A549 (cell line): ENCODE results near the gene PLCB1. TPM values are rescaled to one million over a fixed set of nuclear protein-coding genes. Genes with fewer than 3 reads are reported as not detected.

Experiments
- ATAC-seq, 2 experiments: fragments of 200-7000 bp in 1 of 2; fragments of >200 bp in 1 of 2; cut with Nextera tagmentation in 1 of 2; cut with Tn5 transposase in 1 of 2; 3 replicates each; pipeline versions ENCODE4 v1.8.0 to v1.9.1; 2018 to 2020; ENCODE audit warnings: mild to moderate bottlenecking in 1 of 2, moderate library complexity in 1 of 2
- CTCF ChIA-PET: fragments of 300-600 bp; sonication (Branson Sonifier 250); formaldehyde crosslinking; extraction: SDS; loops from one replicate; lab custom pipeline; 2021; ENCODE audit warnings: antibody characterized with exemption, inconsistent platforms; lab: Yijun Ruan, JAX
- POLR2A ChIA-PET: fragments of 350-600 bp; formaldehyde crosslinking; extraction: SDS; loops from one replicate; lab custom pipeline; 2021; ENCODE audit warnings: antibody characterized with exemption, inconsistent platforms; lab: Yijun Ruan, JAX
- DNase-seq, 2 experiments: peaks; one replicate each; pipeline versions ENCODE4 v3.0.0 to v3.0.0-alpha.2; 2011 to 2016; ENCODE audit warnings: low read depth in 1 of 2, low spot score in 1 of 2
- FAIRE-seq: peaks from 2 replicates; lab custom pipeline; 2011; peaks lifted over from hg19 to GRCh38; lab: Jason Lieb, UNC
- H3K27ac ChIP-seq, 2 experiments: fragments of >200 bp; sonication (Bioruptor Twin); formaldehyde crosslinking; 3 replicates each; pipeline ENCODE4 v1.5.1; 2016 to 2017
- H3K4me1 ChIP-seq: fragments of >200 bp; sonication (Bioruptor Twin); formaldehyde crosslinking; 3 replicates; pipeline ENCODE4 v1.6.1; 2016
- H3K4me2 ChIP-seq: fragments of >200 bp; sonication (Bioruptor Twin); formaldehyde crosslinking; 3 replicates; pipeline ENCODE4 v1.6.1; 2016
- H3K4me3 ChIP-seq: fragments of >200 bp; sonication (Bioruptor Twin); formaldehyde crosslinking; 3 replicates; pipeline ENCODE4 v1.5.1; 2016
- H3K9me3 ChIP-seq: fragments of >200 bp; sonication (Bioruptor Twin); formaldehyde crosslinking; 3 replicates; pipeline ENCODE4 v1.6.1; 2016
- ATOH8 ChIP-seq: fragments of 250-450 bp; sonication (Bioruptor Pico); IDR thresholded peaks from 2 replicates; pipeline ENCODE4 v1.5.0; 2020; ENCODE audit warnings: low read depth, mild to moderate bottlenecking, moderate library complexity
- CEBPB ChIP-seq, 2 experiments: fragments of >200 bp in 1 of 2; sonication (Bioruptor Twin) in 1 of 2; formaldehyde crosslinking in 1 of 2; IDR thresholded peaks; 2 replicates each; pipeline ENCODE4 v1.6.1; 2012 to 2016
- EHMT2 ChIP-seq: fragments of 200-600 bp; sonication (generic); IDR thresholded peaks from 2 replicates; pipeline ENCODE4 v1.6.1; 2016; ENCODE audit warnings: antibody characterized with exemption, low read depth, mild to moderate bottlenecking, moderate library complexity
- MAFK ChIP-seq: fragments of 450-650 bp; IDR thresholded peaks from 2 replicates; pipeline ENCODE4 v1.6.1; 2014; ENCODE audit not compliant: partially characterized antibody
- MAX ChIP-seq: IDR thresholded peaks from 2 replicates; pipeline ENCODE4 v1.6.1; 2012
- NPAS2 ChIP-seq: fragments of 250-450 bp; sonication (Bioruptor Pico); IDR thresholded peaks from 2 replicates; pipeline ENCODE4 v1.8.0; 2022; ENCODE audit warnings: mild to moderate bottlenecking, moderate library complexity, borderline replicate concordance
- NR3C1 ChIP-seq: fragments of >200 bp; sonication (Bioruptor Twin); formaldehyde crosslinking; IDR thresholded peaks from 3 replicates; pipeline ENCODE4 v1.6.1; 2017
- PHF8 ChIP-seq: fragments of 200-600 bp; sonication (generic); IDR thresholded peaks from 2 replicates; pipeline ENCODE4 v1.6.1; 2016; ENCODE audit warnings: low read depth, mild to moderate bottlenecking, antibody characterized with exemption, moderate library complexity, borderline replicate concordance
- RARB ChIP-seq: fragments of 250-450 bp; sonication (Bioruptor Pico); IDR thresholded peaks from 2 replicates; pipeline ENCODE4 v1.8.0; 2021; ENCODE audit warnings: mild to moderate bottlenecking, moderate library complexity
- RFX5 ChIP-seq: fragments of 450-650 bp; IDR thresholded peaks from 2 replicates; pipeline ENCODE4 v1.7.1; 2014; ENCODE audit warnings: antibody characterized with exemption, mild to moderate bottlenecking, moderate library complexity
- TP53 ChIP-seq: fragments of 250-450 bp; sonication (Bioruptor Pico); IDR thresholded peaks from 2 replicates; pipeline ENCODE4 v1.5.0; 2021; ENCODE audit warnings: mild to moderate bottlenecking, moderate library complexity
- ZC3H11A ChIP-seq: fragments of 450-650 bp; IDR thresholded peaks from 2 replicates; pipeline ENCODE4 v1.6.1; 2014; ENCODE audit warnings: antibody characterized with exemption, mild to moderate bottlenecking
- ZSCAN20 ChIP-seq: fragments of 250-450 bp; sonication (Bioruptor Pico); IDR thresholded peaks from 2 replicates; pipeline ENCODE4 v1.8.0; 2022; ENCODE audit warnings: mild to moderate bottlenecking, moderate library complexity
- WGBS: methylation state at CpG from one replicate; pipeline ENCODE4 v1.1.6; 2017; ENCODE audit errors: missing lambda C conversion rate; 5-methylcytosine and 5-hydroxymethylcytosine counted together
- polyA plus RNA-seq, 4 experiments: library from polyadenylated mRNA; depleted of rRNA in 3 of 4; stranded (reverse); fragments of >200 nt; fragmentation: RNase III in 1 of 4; extraction: RNeasy Plus Mini Kit Qiagen cat#74134 plus additional on column Dnase treatment in 1 of 4; gene quantifications; 2 replicates in 3 of 4; 3 replicates in 1 of 4; pipeline ENCODE4 v1.2.3, GENCODE V29; 2011 to 2017
- TF ChIP-seq, protein P1 (sequence below): IDR thresholded peaks from 2 replicates; pipeline ENCODE4 v1.6.1; 2012; ENCODE audit warnings: low read depth, borderline replicate concordance
- TF ChIP-seq, protein P2 (sequence below): fragments of 150-350 bp; IDR thresholded peaks from 2 replicates; pipeline ENCODE4 v1.6.1; 2014; ENCODE audit warnings: low read depth, mild to moderate bottlenecking, low read length

Gene PLCB1
- polyA plus RNA-seq, 2 of the 4 experiments (the other 2 are of a cell fraction): 0.97 to 6.3 TPM

DNA sequence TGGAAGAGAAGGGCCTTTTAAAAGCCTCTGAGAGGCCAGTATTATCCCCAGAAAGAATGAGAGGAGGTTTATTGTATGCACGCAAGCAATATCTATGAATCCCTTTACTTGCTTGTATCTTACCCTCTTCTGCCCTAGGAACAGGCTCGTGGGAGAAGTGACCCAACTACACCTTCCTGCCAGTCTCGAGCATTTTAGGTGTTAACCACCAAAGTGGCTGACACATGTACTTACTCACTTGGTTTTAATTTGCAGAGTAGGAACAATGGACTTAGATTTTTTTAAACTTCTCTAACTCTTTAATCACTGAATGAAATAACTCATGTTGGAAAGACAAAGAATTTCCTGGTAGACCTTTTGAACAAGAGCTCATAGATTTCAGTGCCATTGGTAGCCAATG is 296.9 kb downstream of the PLCB1 start (continued):
- TF ChIP-seq, protein P1, sequence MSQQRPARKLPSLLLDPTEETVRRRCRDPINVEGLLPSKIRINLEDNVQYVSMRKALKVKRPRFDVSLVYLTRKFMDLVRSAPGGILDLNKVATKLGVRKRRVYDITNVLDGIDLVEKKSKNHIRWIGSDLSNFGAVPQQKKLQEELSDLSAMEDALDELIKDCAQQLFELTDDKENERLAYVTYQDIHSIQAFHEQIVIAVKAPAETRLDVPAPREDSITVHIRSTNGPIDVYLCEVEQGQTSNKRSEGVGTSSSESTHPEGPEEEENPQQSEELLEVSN: no peak
- no peak for TF ChIP-seq RARB (CRISPR knock-in tag)
- TF ChIP-seq, protein P2, sequence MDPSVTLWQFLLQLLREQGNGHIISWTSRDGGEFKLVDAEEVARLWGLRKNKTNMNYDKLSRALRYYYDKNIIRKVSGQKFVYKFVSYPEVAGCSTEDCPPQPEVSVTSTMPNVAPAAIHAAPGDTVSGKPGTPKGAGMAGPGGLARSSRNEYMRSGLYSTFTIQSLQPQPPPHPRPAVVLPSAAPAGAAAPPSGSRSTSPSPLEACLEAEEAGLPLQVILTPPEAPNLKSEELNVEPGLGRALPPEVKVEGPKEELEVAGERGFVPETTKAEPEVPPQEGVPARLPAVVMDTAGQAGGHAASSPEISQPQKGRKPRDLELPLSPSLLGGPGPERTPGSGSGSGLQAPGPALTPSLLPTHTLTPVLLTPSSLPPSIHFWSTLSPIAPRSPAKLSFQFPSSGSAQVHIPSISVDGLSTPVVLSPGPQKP: no peak
- TF ChIP-seq MAX: no peak
- no peak for TF ChIP-seq CEBPB (IDR thresholded peaks at IDR 0.05)

DNA sequence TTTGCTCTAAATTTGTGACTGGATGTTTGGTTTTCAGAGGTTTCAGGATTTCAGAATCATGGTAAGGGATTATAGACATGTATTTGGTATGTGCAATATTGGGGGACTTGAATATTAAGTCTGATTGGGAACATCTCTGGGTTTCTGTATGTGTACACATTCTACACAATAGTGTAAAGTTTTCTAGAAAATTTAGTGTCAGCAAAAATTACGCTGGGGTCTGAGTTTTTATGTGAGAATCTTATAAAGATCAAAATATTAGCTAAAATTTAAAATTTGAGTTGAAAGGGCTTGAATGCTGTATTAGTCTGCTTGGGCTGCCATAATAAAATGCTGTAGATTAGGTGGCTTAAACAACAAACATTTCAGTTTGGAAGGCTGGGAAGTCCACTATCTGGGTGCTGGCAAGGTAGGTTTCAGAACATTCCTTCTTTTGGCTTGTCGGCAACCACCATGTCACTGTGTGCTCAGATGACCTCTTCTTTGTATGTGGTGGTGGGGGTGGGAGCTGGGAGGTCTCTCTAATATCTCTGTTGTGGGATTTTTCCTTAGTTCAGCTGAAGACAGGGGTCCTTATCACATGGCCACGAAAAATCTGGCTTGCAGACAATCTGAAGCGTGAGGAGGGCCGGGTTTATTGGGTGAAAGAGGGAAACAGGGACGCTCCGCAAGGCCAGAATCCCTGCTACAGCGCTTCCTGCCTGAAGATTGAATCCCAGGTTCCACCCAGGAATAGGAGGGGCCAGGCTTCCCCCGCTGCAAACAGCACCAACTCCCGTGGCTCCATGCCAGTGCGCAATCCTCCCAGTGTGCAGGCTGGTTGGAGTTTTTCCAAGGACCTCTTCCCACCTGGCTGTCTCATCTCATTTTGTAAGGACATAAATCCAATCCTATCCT is 299.7 kb downstream of the PLCB1 start:
- no peak overlapping the region for H3K4me2 ChIP-seq
- no peaks in the 10 kb centered on the region for H3K9me3 ChIP-seq
- FAIRE-seq: no peak
- TF ChIP-seq MAFK (peak; percentile 64), PHF8 (no peak)
- TF ChIP-seq, all 56 proteins: peak for 1
- WGBS: 33% methylated on average over 11 of the region's 11 CpGs
- H3K4me1 ChIP-seq: no peaks in the 10 kb centered on the region
- ChIA-PET POLR2A (no interaction called here), CTCF (no interaction called here)
- no peak overlapping the region for H3K4me3 ChIP-seq
- H3K27ac ChIP-seq: no peak overlapping the region
- DNase-seq: no peak
- no peak for ATAC-seq

GRCh38 chr20:8432435-8433148 is 300.5 kb downstream of the PLCB1 start:
- WGBS: 46% methylated on average over 7 of the region's 7 CpGs
- no peak for FAIRE-seq
- no peaks in the 10 kb centered on the region for H3K4me1 ChIP-seq
- no peak overlapping the region for H3K4me3 ChIP-seq
- H3K9me3 ChIP-seq: no peaks in the 10 kb centered on the region
- TF ChIP-seq ZC3H11A: no peak
- no peak for TF ChIP-seq RFX5
- no peak for TF ChIP-seq CEBPB (IDR thresholded peaks at IDR 0.05)
- no peak for TF ChIP-seq PHF8
- TF ChIP-seq EHMT2: no peak
- TF ChIP-seq NR3C1: no peak
- TF ChIP-seq NPAS2 (CRISPR knock-in tag): no peak
- no peak for TF ChIP-seq ATOH8 (CRISPR knock-in tag)
- H3K4me2 ChIP-seq: no peak overlapping the region
- POLR2A ChIA-PET: no interaction called here
- DNase-seq: no peak
- CTCF ChIA-PET: interaction anchor here (0.6 kb wide), 1 partner anchor 572 kb away, joined by 4 read pairs; no protein-coding TSS in a partner anchor
- no peak for ATAC-seq
- no peak overlapping the region for H3K27ac ChIP-seq

DNA sequence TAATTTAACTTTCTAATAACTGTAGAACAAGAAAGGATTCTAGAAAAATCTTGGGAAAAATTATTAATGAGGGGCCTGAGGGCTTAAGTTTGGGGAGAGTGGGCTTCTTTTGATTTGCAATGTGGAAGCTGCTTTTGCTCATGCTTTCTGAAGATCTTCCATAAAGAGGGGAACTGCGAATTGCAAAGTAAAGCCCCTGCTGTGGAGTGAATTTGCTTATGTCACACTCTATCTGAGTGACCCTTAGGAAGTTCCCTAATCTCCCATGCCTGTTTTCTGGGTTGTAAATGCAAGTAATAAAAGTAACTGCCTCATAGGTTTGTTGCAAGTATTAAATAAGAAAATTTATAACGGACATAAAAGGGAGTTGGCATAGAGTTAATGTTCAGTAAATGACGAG is 301.2 kb downstream of the PLCB1 start:
- no peak overlapping the region for H3K27ac ChIP-seq
- no peak for ATAC-seq
- POLR2A ChIA-PET: no interaction called here
- H3K4me3 ChIP-seq: no peak overlapping the region
- no peaks in the 10 kb centered on the region for H3K4me1 ChIP-seq
- no peak for FAIRE-seq
- no peak for DNase-seq
- CTCF ChIA-PET: no interaction called here
- WGBS: 9% methylated on average over 3 of the region's 3 CpGs
- H3K9me3 ChIP-seq: no peaks in the 10 kb centered on the region
- TF ChIP-seq CEBPB (IDR thresholded peaks at IDR 0.05): no peak
- no peak for TF ChIP-seq ZSCAN20 (CRISPR knock-in tag)
- no peak for TF ChIP-seq TP53
- TF ChIP-seq, all 56 proteins: peak for 0
- no peak overlapping the region for H3K4me2 ChIP-seq
